Esophagus muscularis mucosa (tissue), 4 donors: ENCODE measurements around the gene DYNC1I2. TPM values are rescaled to one million over a fixed set of nuclear protein-coding genes. Genes with fewer than 3 reads are reported as not detected.

ENCODE experiments used
- DNase-seq: peaks from one replicate; pipeline ENCODE4 v3.0.0-alpha.2; 2017; ENCODE audit errors: extremely low spot score
- H3K27ac ChIP-seq, 4 donors: fragments of 200-600 bp; sonication (generic); replicated peaks in 1 of 4; 1 replicate in 3 of 4; 2 replicates in 1 of 4; pipeline ENCODE4 v1.5.1; 2016 to 2019; ENCODE audit warnings: mild to moderate bottlenecking in 1 of 4
- H3K27me3 ChIP-seq, 4 donors: fragments of 200-600 bp; sonication (generic); one replicate each; pipeline versions ENCODE4 v1.5.1 to v1.6.0; 2016 to 2019
- H3K36me3 ChIP-seq, 4 donors: fragments of 200-600 bp; sonication (generic); one replicate each; pipeline ENCODE4 v1.5.1; 2016 to 2019
- H3K4me1 ChIP-seq, 4 donors: fragments of 200-600 bp; sonication (generic); one replicate each; pipeline ENCODE4 v1.5.1; 2016 to 2019
- H3K4me3 ChIP-seq, 4 donors: fragments of 200-600 bp; sonication (generic); 1 replicate in 2 of 4; 2 replicates in 2 of 4; pipeline ENCODE4 v1.5.1; 2016 to 2019; ENCODE audit warnings: mild to moderate bottlenecking in 4 of 4, moderate library complexity in 1 of 4
- H3K9me3 ChIP-seq, 4 donors: fragments of 200-600 bp; sonication (generic); 1 replicate in 3 of 4; 2 replicates in 1 of 4; pipeline ENCODE4 v1.5.1; 2016 to 2019
- EP300 ChIP-seq: sonication (generic); formaldehyde crosslinking; IDR thresholded peaks from one replicate; pipeline ENCODE4 v1.6.1; 2017; ENCODE audit warnings: antibody characterized with exemption
- POLR2A ChIP-seq: fragments of 450-650 bp; IDR thresholded peaks from one replicate; pipeline ENCODE4 v1.6.1; 2017; ENCODE audit warnings: antibody characterized with exemption, moderate library complexity, mild to moderate bottlenecking, low read depth
- POLR2AphosphoS5 ChIP-seq, 2 donors: sonication (generic); formaldehyde crosslinking; IDR thresholded peaks; one replicate each; pipeline ENCODE4 v1.6.1; 2017; ENCODE audit warnings: antibody characterized with exemption in 2 of 2
- WGBS: methylation state at CpG from one replicate; pipeline ENCODE4 v1.1.5; 2018; 5-methylcytosine and 5-hydroxymethylcytosine counted together
- intact Hi-C: fragments of 100-400 bp; cut with DNase I; formaldehyde crosslinking; loops from one replicate; pipeline ENCODE4 v1.15.1; 2023
- total RNA-seq, 4 donors: library from RNA; depleted of rRNA; stranded (reverse); fragments of >200 nt; gene quantifications; one replicate each; pipeline versions ENCODE4 v1.1.0 to v1.2.1, GENCODE V29; 2016
- TF ChIP-seq, protein P1 (sequence below), 3 experiments: fragments of 200-600 bp in 2 of 3; fragments of 450-650 bp in 1 of 3; sonication (generic) in 2 of 3; IDR thresholded peaks; one replicate each; pipeline ENCODE4 v1.5.1; 2017 to 2019; ENCODE audit warnings: antibody characterized with exemption in 3 of 3, mild to moderate bottlenecking in 2 of 3, moderate library complexity in 1 of 3

The DYNC1I2 gene
- total RNA-seq, 4 donors from 2014 or later, result 99.1 to 122 (median 112) TPM

DNA sequence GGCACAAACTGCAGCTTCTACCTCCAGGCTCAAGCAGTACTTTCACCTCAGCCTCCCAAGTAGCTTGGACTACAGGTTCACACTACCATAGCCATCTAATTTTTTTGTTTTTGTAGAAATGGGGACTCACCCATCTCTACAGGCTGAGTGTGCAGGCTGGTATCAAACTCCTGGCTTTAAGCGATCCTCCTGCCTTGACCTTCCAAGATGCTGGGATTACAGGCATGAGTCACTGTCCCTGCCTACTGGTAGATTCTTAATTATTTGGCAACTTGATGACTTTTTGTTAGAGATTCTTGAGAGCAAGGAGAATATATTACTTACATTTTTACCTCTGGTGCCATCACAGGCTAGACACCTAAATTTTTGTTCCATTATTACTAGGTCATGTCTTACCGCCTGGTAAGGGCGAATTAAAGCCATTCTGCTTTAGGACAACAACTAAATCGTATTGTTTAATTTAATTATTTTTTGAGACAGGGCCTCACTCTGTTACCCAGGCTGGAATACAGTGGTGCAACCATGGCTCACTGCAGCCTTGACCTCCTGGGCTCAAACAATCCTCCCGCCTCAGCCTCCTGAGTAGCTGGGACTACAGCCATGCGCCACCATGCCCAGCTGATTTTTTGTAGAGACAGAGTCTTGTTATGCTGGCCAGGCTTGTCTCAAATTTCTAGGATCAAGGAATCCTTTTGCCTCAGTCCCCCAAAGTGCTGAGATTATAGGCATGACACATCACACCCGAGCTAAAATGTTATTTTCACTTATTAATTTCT is 15.7 kb downstream of the DYNC1I2 start:
- Histone ChIP-seq H3K27me3 (no peaks in the 10 kb centered on the region), H3K4me1 (peaks cover 12 to 50% (median 34%) of the 10 kb centered on the region in 4 donors), H3K9me3 (no peaks in the 10 kb centered on the region), H3K4me3 (no peak overlapping the region), H3K27ac (no peak overlapping the region), H3K36me3 (peaks cover 0 to 29% (median 11%) of the 10 kb centered on the region in 4 donors)
- 89% methylated on average over 7 of the region's 7 CpGs for WGBS
- intact Hi-C loops, result loop anchor here (10.0 kb wide), 1 partner anchor 402 kb away; the partner anchor contains the start of gene DLX2
- no peak for DNase-seq
- no peak for TF ChIP-seq POLR2AphosphoS5 (IDR thresholded peaks at IDR 0.05)
- no peak for TF ChIP-seq POLR2A
- no peak for TF ChIP-seq EP300
- TF ChIP-seq, protein P1, sequence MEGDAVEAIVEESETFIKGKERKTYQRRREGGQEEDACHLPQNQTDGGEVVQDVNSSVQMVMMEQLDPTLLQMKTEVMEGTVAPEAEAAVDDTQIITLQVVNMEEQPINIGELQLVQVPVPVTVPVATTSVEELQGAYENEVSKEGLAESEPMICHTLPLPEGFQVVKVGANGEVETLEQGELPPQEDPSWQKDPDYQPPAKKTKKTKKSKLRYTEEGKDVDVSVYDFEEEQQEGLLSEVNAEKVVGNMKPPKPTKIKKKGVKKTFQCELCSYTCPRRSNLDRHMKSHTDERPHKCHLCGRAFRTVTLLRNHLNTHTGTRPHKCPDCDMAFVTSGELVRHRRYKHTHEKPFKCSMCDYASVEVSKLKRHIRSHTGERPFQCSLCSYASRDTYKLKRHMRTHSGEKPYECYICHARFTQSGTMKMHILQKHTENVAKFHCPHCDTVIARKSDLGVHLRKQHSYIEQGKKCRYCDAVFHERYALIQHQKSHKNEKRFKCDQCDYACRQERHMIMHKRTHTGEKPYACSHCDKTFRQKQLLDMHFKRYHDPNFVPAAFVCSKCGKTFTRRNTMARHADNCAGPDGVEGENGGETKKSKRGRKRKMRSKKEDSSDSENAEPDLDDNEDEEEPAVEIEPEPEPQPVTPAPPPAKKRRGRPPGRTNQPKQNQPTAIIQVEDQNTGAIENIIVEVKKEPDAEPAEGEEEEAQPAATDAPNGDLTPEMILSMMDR (IDR thresholded peaks at IDR 0.05), result no peak

DNA sequence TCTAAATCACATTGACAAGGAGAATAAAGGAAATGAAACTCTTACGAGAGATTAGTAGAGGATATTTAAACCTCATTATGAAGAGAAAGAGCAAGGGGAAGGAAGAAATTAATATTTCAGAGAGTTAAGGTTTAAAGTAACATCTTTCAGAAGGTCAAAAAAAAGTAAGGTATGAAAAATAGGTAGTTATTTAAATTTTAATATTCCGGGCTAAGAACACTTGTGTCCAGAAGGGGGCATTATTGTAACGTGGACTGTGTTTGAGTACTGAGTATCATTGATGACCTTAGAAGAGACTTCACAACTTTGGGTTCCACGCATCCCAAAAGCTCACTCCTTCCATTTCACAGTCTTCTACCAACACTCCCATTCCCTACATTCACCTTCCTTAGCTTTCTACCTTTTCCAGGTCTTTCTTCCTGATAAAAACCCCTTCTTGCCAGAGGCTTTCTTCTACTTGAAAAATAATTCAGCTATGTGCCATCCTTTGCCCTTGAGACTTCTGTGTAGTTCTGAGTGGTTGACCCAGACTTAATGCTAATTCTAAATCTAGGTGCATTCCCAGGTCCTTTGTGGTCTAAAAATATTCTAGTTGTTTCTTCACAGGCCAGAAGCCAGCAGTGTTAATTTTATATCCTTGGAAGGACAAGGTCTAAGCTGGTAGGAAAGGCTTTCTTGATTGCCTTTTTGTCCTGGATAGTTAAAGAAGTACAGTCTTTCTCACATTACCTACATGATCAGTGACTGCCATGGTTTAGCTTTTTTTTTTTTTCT is 16.5 kb downstream of the DYNC1I2 start:
- H3K27ac ChIP-seq, result peak overlapping the region in 2 of 4 donors; percentile 32 to 51
- H3K9me3 ChIP-seq, result no peaks in the 10 kb centered on the region
- peaks cover 12 to 50% (median 34%) of the 10 kb centered on the region in 4 donors for H3K4me1 ChIP-seq
- no peak overlapping the region for H3K4me3 ChIP-seq
- intact Hi-C loops, result loop anchor here (10.0 kb wide), 1 partner anchor 401 kb away; the partner anchor contains the start of gene DLX2
- 58% methylated on average over 4 of the region's 4 CpGs for WGBS
- no peak for DNase-seq
- no peak for TF ChIP-seq EP300
- no peak for TF ChIP-seq POLR2AphosphoS5 (IDR thresholded peaks at IDR 0.05)
- TF ChIP-seq, protein P1 (IDR thresholded peaks at IDR 0.05), result peak in 2 of 3 experiments; percentile 16 to 44
- no peak for TF ChIP-seq POLR2A
- H3K27me3 ChIP-seq, result no peaks in the 10 kb centered on the region
- H3K36me3 ChIP-seq, result peaks cover 2 to 29% (median 9%) of the 10 kb centered on the region in 4 donors

DNA sequence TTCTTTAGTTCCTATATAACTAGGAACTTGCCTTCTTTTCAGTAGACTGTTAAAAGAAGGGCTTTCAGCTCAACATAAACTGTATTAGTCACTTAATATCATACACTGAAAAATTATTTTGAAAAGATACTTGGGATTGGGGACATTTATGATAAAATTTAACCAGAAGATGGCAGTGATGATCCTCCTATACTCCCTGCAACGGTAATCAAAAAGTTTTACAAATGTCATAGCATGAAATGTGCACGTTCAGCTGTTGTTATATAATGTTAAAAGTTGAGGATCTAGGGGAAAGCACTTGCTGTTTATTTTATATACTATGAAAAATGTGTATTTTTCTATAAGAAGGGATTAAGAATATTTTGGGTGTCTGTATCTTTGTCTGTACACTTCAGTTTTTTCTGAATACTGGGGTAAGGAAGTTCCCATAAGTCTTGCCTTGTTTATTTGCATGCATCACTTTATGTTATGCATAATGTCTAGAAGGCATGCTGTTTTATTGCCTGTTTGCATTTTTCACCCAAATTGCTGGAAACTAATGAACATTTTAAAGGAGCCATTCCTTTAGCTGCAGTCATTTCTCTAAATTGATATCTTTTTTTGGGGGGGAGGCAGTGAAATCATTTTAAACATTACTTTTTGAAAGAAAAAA is 19.0 kb downstream of the DYNC1I2 start:
- Histone ChIP-seq H3K4me3 (no peak overlapping the region), H3K4me1 (peaks cover 12 to 45% (median 34%) of the 10 kb centered on the region in 4 donors), H3K27me3 (no peaks in the 10 kb centered on the region), H3K36me3 (peaks cover 4 to 34% (median 15%) of the 10 kb centered on the region in 4 donors), H3K27ac (no peak overlapping the region), H3K9me3 (no peaks in the 10 kb centered on the region)
- TF ChIP-seq, protein P1 (IDR thresholded peaks at IDR 0.05), result peak in 1 of 3 experiments; percentile 31
- no peak for TF ChIP-seq POLR2A
- WGBS, result 16% methylated on average over 2 of the region's 2 CpGs
- DNase-seq, result no peak
- intact Hi-C loops, result loop anchor here (10.0 kb wide), 1 partner anchor 399 kb away; the partner anchor contains the start of gene DLX2

DNA sequence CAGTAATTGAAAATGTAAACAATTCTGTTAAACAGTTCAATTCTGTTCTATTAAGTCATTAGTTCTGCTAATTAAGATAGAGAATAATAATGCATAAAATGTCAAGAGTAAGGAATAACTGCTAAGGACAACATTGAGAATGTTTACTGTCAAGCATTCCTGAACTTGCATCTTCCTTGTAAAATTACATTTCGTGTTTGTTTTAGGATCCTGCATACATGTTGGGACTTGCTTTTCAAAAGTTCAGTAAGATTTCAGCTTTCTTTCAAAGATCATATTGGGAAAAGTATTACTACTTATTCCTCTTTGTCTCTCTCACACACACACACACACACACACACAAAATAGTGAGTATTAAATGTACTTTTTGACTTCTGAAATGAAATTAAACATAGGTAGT is 20.5 kb downstream of the DYNC1I2 start:
- TF ChIP-seq POLR2A, result no peak
- TF ChIP-seq, protein P1 (IDR thresholded peaks at IDR 0.05), result no peak
- TF ChIP-seq EP300, result no peak
- TF ChIP-seq POLR2AphosphoS5 (IDR thresholded peaks at IDR 0.05), result no peak
- no peak for DNase-seq
- H3K4me1 ChIP-seq, result peaks cover 21 to 40% (median 30%) of the 10 kb centered on the region in 4 donors
- H3K27ac ChIP-seq, result no peak overlapping the region
- WGBS, result 87% methylated on average over 1 of the region's 1 CpG
- H3K36me3 ChIP-seq, result peaks cover 4 to 32% (median 13%) of the 10 kb centered on the region in 4 donors
- H3K9me3 ChIP-seq, result no peaks in the 10 kb centered on the region
- intact Hi-C loops, result loop anchor here (10.0 kb wide), 1 partner anchor 397 kb away; the partner anchor contains the start of gene DLX2
- no peaks in the 10 kb centered on the region for H3K27me3 ChIP-seq
- no peak overlapping the region for H3K4me3 ChIP-seq
